ENCODE data around the gene GALNTL6. TPM values are rescaled to one million over a fixed set of nuclear protein-coding genes. Genes with fewer than 3 reads are reported as not detected.
A peak's percentile ranks its signal among the peaks of the same experiment; 100 is the strongest.

GALNTL6 gene
- 1 to 10 TPM in 2 of 4 donors, under 1 TPM in 2; 0.86 to 2.8 (median 1.1) TPM for polyA plus RNA-seq (ENCODE audit: insufficient read length in 4 of 4)

DNA sequence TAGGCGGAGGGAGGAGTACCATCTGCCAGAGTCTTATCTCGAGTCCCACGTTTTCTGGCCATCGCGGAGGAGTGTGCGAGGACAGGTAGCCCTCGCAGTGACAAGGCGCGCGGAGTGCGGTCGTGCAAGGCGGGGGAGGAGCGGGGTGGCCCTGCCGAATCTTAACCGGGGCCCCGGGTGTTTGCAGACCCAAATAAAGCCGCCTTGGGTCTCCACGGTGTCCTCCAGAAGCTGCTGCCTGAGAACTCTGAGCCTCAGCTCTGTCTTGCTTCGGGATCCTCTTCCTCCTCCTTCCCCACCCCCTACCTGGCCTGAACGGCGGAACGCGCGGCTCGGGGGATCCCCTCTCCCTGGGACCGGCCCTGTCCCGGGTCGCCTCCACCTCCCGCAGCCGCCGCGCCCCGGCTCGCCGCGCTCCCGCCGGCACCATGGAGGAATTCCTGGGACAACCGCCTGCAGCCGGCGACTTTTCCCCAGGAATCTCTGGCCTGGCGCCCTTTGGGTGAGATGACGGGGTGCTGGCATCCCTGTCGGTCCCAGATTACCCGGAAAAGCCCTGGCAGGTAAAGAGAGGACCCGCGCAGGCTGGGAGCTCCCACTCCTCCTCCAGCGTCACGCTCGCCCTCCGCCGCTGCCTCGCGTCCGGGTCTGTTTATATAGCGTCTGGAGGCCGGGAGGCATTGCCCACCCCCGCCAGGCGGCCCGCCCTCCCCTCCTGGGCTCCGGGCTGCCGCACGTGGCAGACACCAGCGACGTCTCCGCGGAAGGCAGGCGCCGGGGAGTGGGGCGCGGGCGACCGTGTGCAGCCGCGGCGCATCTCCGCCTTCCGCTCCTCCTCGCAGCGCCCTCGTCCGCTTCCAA lies at the start of gene GALNTL6:
Gene GALNTL6 (plus strand): TSS at position 740 of the 861 bp plus-strand sequence.
- DNase-seq (ENCODE audit: low read depth in 4 of 4, low spot score in 3 of 4) = no peak

DNA sequence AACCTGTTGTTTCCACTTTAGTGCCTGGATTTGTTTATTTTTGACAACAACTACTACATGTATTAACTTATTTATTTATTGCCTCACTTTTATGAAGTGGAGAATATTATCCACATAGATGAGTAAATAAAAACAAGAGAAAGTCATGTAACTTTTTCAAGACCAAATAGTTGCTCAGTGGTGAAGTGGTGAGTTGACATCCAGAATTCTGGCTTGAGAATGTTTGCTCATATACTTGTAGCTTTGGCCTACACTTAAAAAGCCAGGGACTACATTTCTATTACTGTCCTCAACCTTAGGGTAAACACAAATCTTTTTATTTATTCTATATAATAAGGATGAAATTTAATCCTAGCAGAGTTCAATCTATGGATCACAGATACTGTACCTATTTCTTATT lies 47.7 kb upstream of the GALNTL6 start:
- no peak for DNase-seq (ENCODE audit: low read depth in 4 of 4, low spot score in 3 of 4)

DNA sequence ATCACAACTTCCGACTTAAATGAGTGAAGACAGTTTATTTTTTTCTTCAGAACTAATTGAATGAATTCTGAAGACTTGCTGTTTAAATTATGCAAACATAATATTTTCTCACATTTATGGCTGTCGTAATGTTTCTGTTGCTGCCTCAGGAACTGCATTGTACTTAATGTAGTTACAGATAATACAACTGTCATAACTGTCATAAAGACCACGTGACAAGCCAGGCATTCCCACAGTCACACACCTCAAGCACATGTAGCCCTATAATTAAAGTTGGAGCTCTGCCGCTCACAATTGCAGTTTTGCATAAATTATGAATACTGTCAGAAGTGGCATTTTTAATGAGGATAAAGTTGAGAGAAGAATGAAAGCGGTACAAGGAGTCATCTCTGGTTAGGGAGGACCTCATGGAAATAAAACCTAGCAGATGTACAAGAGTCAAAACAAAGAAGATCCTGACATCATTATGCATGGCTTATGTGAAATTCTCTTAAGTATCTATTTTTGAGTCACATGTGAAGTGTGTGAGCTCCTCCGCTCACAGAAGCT lies 38.5 kb upstream of the GALNTL6 start:
- no peak for DNase-seq (ENCODE audit: low read depth in 4 of 4, low spot score in 3 of 4)

DNA sequence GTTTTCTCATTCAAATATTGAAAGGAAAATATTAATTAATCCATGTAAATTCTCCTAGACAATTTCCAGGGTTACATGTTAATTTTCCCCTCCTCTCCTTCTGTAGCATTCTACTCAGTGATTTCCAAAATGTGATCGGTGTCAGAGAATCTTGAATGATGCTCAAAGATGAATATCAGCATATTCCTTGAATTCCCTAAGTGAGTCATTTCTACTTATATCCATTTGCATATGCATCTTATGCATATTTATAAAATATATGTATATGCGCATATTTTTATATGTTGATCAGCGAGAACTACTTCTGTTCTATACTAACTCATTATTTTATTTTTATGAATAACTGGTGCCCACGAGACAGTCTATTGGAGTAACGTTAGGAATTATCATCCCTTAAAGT lies 33.9 kb upstream of the GALNTL6 start:
- DNase-seq (ENCODE audit: low read depth in 4 of 4, low spot score in 3 of 4) = no peak

DNA sequence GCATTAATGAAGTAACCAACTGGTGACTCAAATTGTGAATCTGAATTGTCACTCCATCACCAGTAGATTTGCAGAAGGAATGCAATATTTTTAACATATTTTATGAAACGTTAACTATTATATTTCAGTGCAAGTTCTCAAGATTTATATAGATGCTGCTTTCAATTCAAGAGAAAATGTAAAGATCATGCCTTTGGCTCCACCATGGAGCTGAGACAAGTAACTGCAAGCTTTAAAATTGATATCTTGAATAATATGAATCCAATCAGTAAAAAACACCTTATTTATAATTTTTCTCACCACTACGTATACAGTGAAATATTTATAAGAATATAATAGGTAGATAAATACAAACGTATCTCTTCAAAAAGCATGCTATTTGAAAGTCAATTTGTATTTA lies 27.8 kb upstream of the GALNTL6 start:
- no peak for DNase-seq (ENCODE audit: low read depth in 4 of 4, low spot score in 3 of 4)

DNA sequence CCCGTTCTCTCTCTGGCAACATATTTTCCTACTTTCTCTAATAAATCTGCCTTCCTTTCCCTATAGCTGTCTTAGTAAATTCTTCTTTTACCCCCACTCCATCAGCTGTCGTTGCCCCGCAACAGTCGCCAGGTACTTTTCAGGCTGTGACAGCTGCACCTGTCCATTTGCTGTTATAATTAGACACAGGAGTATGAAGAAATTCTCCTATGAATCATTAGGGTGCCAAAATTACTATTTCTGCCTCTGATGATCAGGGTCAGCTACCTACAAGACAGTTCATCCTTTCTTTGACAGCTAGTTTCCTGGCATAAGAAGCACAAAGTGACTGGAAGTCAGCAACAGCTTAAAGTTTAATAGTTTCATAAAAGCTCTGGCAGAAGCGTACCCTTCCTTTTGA lies 19.5 kb upstream of the GALNTL6 start:
- no peak for DNase-seq (ENCODE audit: low read depth in 4 of 4, low spot score in 3 of 4)

DNA sequence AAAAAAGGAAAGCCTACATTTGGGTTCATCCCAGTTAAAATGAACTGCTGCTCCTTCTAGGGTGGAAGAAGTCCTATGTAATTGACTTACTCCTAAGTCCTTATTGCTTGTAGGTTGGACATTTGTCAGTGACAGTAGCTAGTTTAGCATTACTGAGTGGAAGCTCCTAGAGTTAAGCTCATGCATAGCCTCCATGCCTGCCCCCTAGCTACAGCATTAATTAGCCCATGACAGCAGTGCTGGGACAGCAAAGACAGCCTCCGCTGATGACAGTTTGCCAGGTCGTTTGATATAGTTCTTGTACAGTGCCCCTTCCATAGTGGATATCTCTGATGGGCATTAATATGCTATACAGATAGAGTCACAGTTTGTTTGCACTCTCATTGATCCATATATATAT lies 18.7 kb upstream of the GALNTL6 start:
- DNase-seq (ENCODE audit: low read depth in 4 of 4, low spot score in 3 of 4) = no peak

DNA sequence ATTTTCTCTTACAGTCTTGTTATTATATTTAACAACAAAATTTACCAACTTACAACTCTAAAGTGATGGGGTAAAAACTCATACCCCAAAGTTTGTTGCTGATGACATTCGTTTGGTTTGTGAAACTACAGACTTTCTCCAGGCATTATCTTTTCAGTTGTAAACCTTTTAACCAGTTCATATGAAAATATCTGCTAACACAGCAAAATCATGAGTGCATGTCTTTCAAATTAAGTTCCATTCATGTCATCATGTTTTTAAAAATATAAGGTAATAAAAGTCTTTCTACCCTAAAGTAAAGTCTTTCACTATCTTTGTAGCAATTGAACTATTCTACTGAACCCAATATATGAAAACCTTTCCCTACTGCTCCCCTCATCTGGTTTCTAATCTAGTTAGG lies 3.4 kb upstream of the GALNTL6 start:
- no peak for DNase-seq (ENCODE audit: low read depth in 4 of 4, low spot score in 3 of 4)

DNA sequence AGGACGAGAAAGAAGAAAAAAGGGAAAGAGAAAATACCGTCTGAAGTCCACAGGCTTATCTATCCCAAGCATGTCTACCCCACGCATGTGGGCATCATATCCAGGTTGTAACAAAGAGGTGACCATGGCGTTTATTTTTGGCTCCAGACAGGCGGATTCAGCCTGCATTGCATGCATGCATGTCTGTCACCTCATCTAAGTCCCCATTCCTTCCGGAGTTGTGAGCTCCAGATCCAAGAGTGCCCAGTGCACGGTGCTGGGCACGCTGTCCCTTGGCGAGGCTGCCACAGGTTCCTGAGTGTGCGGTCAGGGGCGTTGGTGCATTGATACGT lies 905 bp upstream of the GALNTL6 start:
- DNase-seq (ENCODE audit: low read depth in 4 of 4, low spot score in 3 of 4) = no peak

DNA sequence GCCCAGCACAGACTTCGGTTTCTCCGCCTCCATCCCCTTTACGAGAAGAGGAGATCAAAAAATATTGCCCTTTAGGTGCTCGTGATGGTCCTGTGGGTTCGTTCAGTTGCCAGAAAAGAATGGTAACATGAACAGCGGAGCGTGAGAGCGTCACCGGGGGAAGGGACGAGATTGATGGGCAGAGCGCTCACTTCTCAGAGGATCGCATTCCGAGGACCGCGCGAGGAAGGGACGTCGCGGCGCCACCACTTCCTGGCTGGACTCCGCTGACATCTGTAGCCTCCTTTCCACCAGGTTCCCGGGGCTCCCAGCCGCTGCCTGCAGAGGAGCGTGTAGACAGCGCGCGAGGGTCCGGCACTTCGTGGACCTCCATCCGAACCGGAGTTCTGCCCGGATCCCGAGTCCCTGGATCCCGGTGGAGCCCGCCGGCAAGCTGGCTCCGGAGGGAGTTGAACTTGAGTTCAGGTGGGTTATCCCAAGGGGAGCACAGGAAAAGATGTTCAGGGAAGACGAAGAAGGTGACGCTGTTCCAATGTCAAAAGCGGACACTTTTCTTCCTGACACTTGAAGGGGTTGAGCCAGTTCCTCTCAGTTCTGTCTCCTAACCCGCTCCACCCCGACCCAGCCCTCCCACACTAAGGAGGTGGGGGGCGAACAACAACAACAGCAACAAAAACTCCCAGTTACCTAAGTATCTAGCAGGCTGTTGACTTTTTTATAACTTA lies 484 bp downstream of the GALNTL6 start:
- DNase-seq (ENCODE audit: low read depth in 4 of 4, low spot score in 3 of 4) = peak in 1 of 4 donors; percentile 23

DNA sequence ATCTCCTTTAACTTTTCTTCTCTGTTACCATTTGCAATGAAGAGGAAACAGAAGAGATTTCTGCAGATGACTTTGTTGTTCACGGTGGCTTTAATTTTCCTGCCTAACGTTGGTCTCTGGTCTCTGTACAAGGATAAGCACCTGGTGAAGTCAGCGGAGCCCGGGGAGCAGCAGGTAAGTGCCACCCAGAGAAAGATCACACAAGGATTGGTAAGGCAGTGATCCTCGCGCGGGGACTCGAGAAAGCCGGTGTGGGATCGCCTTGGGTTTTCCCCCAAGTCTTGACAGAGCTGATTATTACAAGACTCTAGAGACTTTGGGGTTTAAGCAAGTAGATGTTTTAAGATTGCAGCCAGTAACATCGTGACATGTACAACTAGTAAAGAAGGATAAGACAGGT lies 1.3 kb downstream of the GALNTL6 start:
- no peak for DNase-seq (ENCODE audit: low read depth in 4 of 4, low spot score in 3 of 4)

DNA sequence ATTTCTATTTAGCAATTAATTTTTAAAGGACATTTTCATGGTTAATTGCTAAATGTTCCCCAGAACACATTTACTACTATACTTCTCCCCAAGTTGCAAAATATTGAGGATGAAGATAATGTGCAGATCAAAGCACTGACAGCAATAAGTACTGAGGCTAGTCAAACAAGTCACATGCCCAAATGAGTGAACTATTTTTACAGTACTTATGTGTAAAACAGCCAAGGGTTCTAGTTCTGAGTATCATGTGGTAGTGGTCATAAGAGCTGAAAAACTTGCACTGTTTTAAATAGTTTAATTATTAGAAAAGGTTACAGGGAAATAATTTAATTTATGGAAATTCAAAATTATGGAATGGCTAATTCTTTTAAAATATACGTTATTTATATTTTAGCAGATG lies 3.8 kb downstream of the GALNTL6 start:
- no peak for DNase-seq (ENCODE audit: low read depth in 4 of 4, low spot score in 3 of 4)

DNA sequence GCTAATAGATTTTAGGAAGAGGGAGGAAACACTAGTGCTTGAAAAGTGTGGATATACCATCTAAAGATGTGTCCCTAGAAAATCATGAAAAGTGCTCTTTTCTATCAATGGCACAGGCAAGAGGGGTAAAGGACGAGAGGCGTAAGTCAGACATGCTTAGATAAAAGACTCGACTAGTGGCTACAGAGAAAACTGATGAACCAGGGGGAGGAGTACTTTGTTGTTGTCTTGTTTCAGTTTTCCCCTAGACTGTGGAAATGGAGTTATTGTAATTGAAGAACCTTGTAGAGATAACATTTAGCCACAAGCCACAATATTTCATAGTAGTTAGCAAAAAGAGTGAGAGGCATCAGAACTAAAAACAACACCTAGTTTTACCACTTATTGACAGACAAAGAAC lies 21.4 kb downstream of the GALNTL6 start:
- no peak for DNase-seq (ENCODE audit: low read depth in 4 of 4, low spot score in 3 of 4)

DNA sequence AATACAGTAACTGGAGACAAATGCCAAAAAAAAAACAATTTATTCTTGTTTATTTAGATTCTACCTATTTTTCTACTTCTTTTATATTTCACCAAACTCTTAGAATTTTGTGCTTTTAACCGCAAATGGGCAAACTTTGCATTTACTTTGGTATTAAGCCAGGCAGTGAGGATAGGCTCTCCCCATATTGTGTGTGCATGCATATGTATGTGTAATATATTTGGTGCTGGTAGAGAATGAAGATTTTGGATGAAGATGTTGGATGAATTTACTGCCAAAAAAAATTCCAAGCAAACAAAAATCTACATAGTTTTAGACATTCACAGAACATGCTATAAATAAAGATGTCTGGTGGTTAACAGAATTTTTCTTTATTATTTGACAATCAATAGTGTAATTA lies 30.3 kb downstream of the GALNTL6 start:
- DNase-seq (ENCODE audit: low read depth in 4 of 4, low spot score in 3 of 4) = no peak

DNA sequence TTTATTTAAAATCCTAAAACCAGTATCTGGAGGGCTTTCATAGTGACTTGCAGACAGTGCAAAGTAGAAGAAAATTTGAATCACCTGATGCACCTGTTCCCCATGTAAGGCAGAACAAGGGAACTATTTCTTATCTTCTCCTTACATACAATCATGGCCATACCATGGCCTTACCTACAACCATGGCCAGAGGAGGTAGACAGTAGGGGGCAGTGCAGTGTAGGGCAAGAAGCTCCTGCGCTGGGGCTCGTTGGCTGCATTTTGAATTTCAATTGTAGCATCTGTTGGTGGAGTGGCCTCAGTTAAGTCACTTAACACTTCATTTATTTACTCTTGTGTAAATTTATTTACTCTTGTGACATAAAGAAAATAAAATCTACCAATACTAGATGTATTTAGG lies 33.0 kb downstream of the GALNTL6 start:
- no peak for DNase-seq (ENCODE audit: low read depth in 4 of 4, low spot score in 3 of 4)

DNA sequence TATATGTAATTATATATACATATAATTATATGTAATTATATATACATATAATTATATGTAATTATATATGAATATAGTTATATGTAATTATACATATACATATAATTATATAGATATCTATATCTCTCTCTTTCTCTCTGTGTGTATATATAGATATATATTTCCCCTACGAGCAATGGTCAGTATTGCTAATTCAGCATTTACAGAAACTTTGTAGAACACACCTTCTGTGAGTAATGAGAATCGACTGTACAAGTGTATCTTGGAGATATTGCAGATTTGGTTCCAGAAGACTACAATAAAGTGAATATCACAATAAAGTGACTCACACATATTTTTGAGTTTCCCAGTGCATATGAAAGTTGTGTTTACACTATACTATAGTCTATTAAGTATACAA lies 33.7 kb downstream of the GALNTL6 start:
- DNase-seq (ENCODE audit: low read depth in 4 of 4, low spot score in 3 of 4) = no peak

DNA sequence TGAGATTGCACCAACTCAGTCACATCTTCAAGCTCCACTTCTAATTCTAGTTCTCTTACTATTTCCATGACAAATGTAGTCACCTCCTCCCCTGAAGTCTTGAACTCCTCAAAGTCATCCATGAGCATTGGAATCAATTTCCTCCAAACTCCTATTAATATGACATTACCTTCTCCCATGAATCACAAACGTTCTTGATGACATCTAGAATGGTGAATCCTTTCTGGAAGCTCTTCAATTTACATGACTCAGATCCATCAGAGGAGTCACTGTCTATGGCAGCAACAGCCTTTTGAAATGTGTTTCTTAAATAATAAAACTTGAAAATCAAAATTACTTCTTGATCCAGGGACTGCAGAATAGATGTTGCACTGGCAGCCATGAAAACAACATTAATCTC lies 34.5 kb downstream of the GALNTL6 start:
- DNase-seq (ENCODE audit: low read depth in 4 of 4, low spot score in 3 of 4) = no peak

DNA sequence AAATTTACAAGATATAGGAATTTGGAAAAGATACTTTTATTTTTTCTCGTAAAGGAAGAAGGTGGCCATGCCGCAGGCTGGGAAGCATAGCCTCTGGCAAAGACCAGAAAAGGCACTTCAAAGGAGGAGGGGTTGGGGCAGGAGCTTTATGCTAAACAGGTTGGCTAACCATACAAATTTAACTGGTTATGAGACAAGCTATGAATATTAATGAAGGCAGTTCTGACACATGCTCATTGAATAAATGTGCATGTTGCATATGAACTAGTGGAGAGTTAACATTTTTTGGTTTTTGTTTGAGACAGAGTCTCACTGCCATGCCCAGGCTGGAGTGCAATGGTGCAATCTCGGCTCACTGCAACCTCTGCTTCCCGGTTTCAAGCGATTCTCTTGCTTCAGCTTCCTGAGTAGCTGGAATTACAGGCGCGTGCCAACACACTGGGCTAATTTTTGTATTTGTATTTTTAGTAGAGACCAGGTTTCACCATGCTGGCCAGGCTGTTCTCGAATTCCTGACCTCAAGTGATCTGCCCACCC lies 36.5 kb downstream of the GALNTL6 start:
- DNase-seq (ENCODE audit: low read depth in 4 of 4, low spot score in 3 of 4) = no peak

DNA sequence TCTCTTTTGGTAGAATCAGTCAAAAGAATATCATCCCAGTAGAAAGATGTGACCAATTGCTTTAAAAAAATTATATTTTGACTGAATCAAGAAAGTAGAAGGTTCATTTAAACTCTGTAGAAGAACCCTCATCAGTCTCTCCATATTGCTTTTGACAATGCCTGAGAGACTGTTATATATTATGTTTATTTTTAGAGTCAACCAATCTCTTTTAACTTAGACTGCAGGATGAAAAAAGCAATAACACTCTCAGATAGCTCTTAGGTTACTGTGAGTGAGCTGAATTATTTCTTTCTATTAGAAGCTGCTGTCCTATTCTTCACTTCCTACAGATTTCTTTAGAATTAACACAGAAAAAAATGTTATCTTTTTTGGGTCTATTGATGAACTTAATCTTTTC lies 38.1 kb downstream of the GALNTL6 start:
- no peak for DNase-seq (ENCODE audit: low read depth in 4 of 4, low spot score in 3 of 4)

DNA sequence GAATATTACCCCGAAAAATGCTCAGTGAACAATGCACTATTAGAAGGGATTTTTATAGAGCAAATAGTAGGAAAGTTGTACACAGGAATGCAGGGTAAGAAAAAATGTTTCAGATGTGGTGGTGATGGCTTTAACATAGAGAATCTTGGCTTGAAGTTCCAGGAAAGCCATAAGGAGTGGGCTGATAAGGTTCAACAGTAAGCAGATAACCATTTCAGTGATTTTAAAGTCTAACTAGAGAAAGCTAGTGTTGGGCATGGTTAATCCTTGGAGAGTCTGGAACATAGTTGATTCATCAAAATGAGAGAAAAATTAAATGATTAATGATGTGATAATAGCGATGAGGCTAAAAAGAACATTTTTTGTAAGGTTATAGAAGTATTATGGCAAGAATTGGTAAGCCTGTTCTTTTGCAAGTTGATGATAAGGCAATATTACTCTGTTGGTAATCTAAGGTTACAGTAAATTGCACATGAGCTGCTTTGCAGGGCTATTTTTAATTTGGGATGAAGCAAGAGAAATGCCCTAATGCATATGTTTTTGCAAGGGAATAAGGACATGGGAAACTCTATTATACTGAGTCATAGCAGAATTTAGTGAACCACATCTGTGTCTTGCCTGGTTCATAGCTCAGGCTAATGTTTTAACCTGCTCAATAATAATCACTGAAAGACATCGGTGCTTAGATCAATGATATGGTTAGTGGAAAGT lies 44.3 kb downstream of the GALNTL6 start:
- DNase-seq (ENCODE audit: low read depth in 4 of 4, low spot score in 3 of 4) = no peak

DNA sequence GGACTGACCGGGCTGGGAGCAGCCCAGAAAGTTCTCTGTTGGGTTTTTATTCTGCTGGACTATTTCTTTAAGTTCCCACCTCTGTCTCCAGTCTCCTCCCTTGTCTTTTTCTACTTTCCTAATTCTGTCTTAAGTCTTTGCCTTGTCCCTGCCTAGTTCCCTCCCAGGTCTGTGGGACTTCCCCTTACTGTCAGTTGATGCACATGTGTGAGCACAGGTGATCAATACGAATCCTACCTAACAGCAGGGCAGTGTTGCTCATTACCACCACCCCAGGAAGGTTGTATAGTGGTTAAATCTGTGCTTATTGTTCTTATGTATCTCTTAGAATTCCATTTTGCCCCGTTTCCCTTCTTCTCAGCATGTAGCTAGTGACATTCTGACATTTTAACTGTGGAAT lies 62.1 kb downstream of the GALNTL6 start:
- no peak for DNase-seq (ENCODE audit: low read depth in 4 of 4, low spot score in 3 of 4)

All from right renal pelvis (tissue), 4 donors.